ENCODE data around the gene OR2S2. TPM values are rescaled to one million over a fixed set of nuclear protein-coding genes. Genes with fewer than 3 reads are reported as not detected.

OR2S2 gene
- total RNA-seq, 1 donor from 2014 or later, result not detected

GRCh38 chr9:35944841-35945240 is 13.1 kb downstream of the OR2S2 start:
- DNase-seq, result no peak
- H3K36me3 Mint-ChIP-seq (ENCODE audit: unreplicated experiment), result peaks cover 5% of the 10 kb centered on the region
- peaks cover 5% of the 10 kb centered on the region for H3K27me3 Mint-ChIP-seq (ENCODE audit: unreplicated experiment)
- H3K27ac Mint-ChIP-seq (ENCODE audit: unreplicated experiment), result no peak overlapping the region
- peaks cover 2% of the 10 kb centered on the region for H3K9me3 Mint-ChIP-seq (ENCODE audit: unreplicated experiment)
- no peak overlapping the region for H3K4me3 Mint-ChIP-seq (ENCODE audit: unreplicated experiment)
- no peak for TF ChIP-seq CTCF (IDR thresholded peaks at IDR 0.05; ENCODE audit: partially characterized antibody, unreplicated experiment)
- no peaks in the 10 kb centered on the region for H3K4me1 Mint-ChIP-seq (ENCODE audit: low read depth, unreplicated experiment)

GRCh38 chr9:35944173-35944572 is 13.8 kb downstream of the OR2S2 start:
- Mint-ChIP-seq H3K9me3 (ENCODE audit: unreplicated experiment) (peaks cover 2% of the 10 kb centered on the region), H3K4me1 (ENCODE audit: low read depth, unreplicated experiment) (no peaks in the 10 kb centered on the region), H3K27ac (ENCODE audit: unreplicated experiment) (no peak overlapping the region), H3K36me3 (ENCODE audit: unreplicated experiment) (peaks cover 5% of the 10 kb centered on the region), H3K27me3 (ENCODE audit: unreplicated experiment) (peaks cover 5% of the 10 kb centered on the region), H3K4me3 (ENCODE audit: unreplicated experiment) (no peak overlapping the region)
- TF ChIP-seq CTCF (IDR thresholded peaks at IDR 0.05; ENCODE audit: partially characterized antibody, unreplicated experiment), result no peak
- DNase-seq, result no peak

- peaks cover 2% of the 10 kb centered on the region for H3K9me3 Mint-ChIP-seq (ENCODE audit: unreplicated experiment)
- no peak for DNase-seq
- no peak for TF ChIP-seq CTCF (IDR thresholded peaks at IDR 0.05; ENCODE audit: partially characterized antibody, unreplicated experiment)
- no peaks in the 10 kb centered on the region for H3K4me1 Mint-ChIP-seq (ENCODE audit: low read depth, unreplicated experiment)
- H3K36me3 Mint-ChIP-seq (ENCODE audit: unreplicated experiment), result peaks cover 7% of the 10 kb centered on the region
- H3K27ac Mint-ChIP-seq (ENCODE audit: unreplicated experiment), result no peak overlapping the region
- H3K27me3 Mint-ChIP-seq (ENCODE audit: unreplicated experiment), result peaks cover 5% of the 10 kb centered on the region
- H3K4me3 Mint-ChIP-seq (ENCODE audit: unreplicated experiment), result no peak overlapping the region
Measured at GRCh38 chr9:35942286-35942685, 15.7 kb downstream of the OR2S2 start.

- no peak for DNase-seq
- Mint-ChIP-seq H3K27me3 (ENCODE audit: unreplicated experiment) (peaks cover 5% of the 10 kb centered on the region), H3K27ac (ENCODE audit: unreplicated experiment) (peak overlapping the region; percentile 39), H3K4me3 (ENCODE audit: unreplicated experiment) (no peak overlapping the region), H3K36me3 (ENCODE audit: unreplicated experiment) (peaks cover 9% of the 10 kb centered on the region), H3K4me1 (ENCODE audit: low read depth, unreplicated experiment) (no peaks in the 10 kb centered on the region), H3K9me3 (ENCODE audit: unreplicated experiment) (peaks cover 2% of the 10 kb centered on the region)
- no peak for TF ChIP-seq CTCF (IDR thresholded peaks at IDR 0.05; ENCODE audit: partially characterized antibody, unreplicated experiment)
Measured at GRCh38 chr9:35940458-35941407, 17.2 kb downstream of the OR2S2 start.

GRCh38 chr9:35939679-35940250 is 18.2 kb downstream of the OR2S2 start:
- Mint-ChIP-seq H3K36me3 (ENCODE audit: unreplicated experiment) (peaks cover 9% of the 10 kb centered on the region), H3K27me3 (ENCODE audit: unreplicated experiment) (peaks cover 5% of the 10 kb centered on the region), H3K9me3 (ENCODE audit: unreplicated experiment) (peaks cover 2% of the 10 kb centered on the region), H3K27ac (ENCODE audit: unreplicated experiment) (no peak overlapping the region), H3K4me1 (ENCODE audit: low read depth, unreplicated experiment) (no peaks in the 10 kb centered on the region), H3K4me3 (ENCODE audit: unreplicated experiment) (no peak overlapping the region)
- TF ChIP-seq CTCF (IDR thresholded peaks at IDR 0.05; ENCODE audit: partially characterized antibody, unreplicated experiment), result no peak
- no peak for DNase-seq
